Measurements from ENCODE around the gene ERFL. TPM values are rescaled to one million over a fixed set of nuclear protein-coding genes. Genes with fewer than 3 reads are reported as not detected.

ERFL gene
- total RNA-seq, 2 experiments from 2014 or later = 7.7 to 8.9 TPM

- Mint-ChIP-seq H3K27me3 (no peaks in the 10 kb centered on the region), H3K36me3 (ENCODE audit: low read depth) (peaks cover 6% of the 10 kb centered on the region), H3K4me1 (ENCODE audit: low read depth) (peaks cover 36% of the 10 kb centered on the region), H3K9me3 (no peaks in the 10 kb centered on the region), H3K27ac (no peak overlapping the region), H3K4me3 (peak overlapping the region; percentile 80)
- TF ChIP-seq, protein P1, sequence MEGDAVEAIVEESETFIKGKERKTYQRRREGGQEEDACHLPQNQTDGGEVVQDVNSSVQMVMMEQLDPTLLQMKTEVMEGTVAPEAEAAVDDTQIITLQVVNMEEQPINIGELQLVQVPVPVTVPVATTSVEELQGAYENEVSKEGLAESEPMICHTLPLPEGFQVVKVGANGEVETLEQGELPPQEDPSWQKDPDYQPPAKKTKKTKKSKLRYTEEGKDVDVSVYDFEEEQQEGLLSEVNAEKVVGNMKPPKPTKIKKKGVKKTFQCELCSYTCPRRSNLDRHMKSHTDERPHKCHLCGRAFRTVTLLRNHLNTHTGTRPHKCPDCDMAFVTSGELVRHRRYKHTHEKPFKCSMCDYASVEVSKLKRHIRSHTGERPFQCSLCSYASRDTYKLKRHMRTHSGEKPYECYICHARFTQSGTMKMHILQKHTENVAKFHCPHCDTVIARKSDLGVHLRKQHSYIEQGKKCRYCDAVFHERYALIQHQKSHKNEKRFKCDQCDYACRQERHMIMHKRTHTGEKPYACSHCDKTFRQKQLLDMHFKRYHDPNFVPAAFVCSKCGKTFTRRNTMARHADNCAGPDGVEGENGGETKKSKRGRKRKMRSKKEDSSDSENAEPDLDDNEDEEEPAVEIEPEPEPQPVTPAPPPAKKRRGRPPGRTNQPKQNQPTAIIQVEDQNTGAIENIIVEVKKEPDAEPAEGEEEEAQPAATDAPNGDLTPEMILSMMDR (IDR thresholded peaks at IDR 0.05) = no peak
- no peaks in the 10 kb centered on the region for H3K36me3 ChIP-seq (ENCODE audit: insufficient read depth, low read length)
- no peaks in the 10 kb centered on the region for H3K9me3 ChIP-seq (ENCODE audit: control insufficient read depth in 1 of 2, insufficient read depth in 1 of 2, low read length in 2 of 2)
- ATAC-seq (ENCODE audit: poor library complexity) (peak; percentile 27), DNase-seq (peak in 8 of 14 experiments; percentile 27 to 70 (median 54))
- peak overlapping the region; percentile 71 for H3K4me3 ChIP-seq (ENCODE audit: low read length)
- peaks cover 0 to 3% of the 10 kb centered on the region in 2 experiments for H3K27me3 ChIP-seq (ENCODE audit: control insufficient read depth in 1 of 2, insufficient read depth in 2 of 2, low read length in 2 of 2)
- CTCF ChIA-PET = interaction anchor here (2.5 kb wide), 1 partner anchor 54 kb away, joined by 9 read pairs; no protein-coding TSS in a partner anchor
- intact Hi-C loops (cut with DNase I, micrococcal nuclease) = loop anchor here (2.0 to 5.0 kb wide), 3 partner anchors 15 to 40 kb away; no protein-coding TSS in a partner anchor
- H3K4me1 ChIP-seq (ENCODE audit: insufficient read depth, low read length) = peaks cover 34% of the 10 kb centered on the region
- POLR2A ChIA-PET = interaction anchor here (0.5 to 4.7 kb wide), 11 partner anchors 13 to 1462 kb away, joined by 3 to 62 read pairs (median 6); partner anchors contain the start of genes ARHGEF1 and RPS19
- H3K27ac ChIP-seq (ENCODE audit: low read depth in 1 of 2, low read length in 2 of 2) = peak overlapping the region in 1 of 2 donors; percentile 42
Observed at GRCh38 chr19:41927497-41928192, 604 bp downstream of the ERFL start.

GRCh38 chr19:41926763-41927496, 1.3 kb downstream of the ERFL start:
- H3K9me3 ChIP-seq (ENCODE audit: control insufficient read depth in 1 of 2, insufficient read depth in 1 of 2, low read length in 2 of 2) = no peaks in the 10 kb centered on the region
- intact Hi-C loops (cut with DNase I, micrococcal nuclease) = loop anchor here in 1 of 2 experiments (5.0 kb wide), 1 partner anchor 40 kb away; no protein-coding TSS in a partner anchor
- no peak overlapping the region for H3K4me3 Mint-ChIP-seq
- H3K36me3 ChIP-seq (ENCODE audit: insufficient read depth, low read length) = no peaks in the 10 kb centered on the region
- peaks cover 6% of the 10 kb centered on the region for H3K27me3 Mint-ChIP-seq
- DNase-seq = no peak
- TF ChIP-seq, protein P1 (IDR thresholded peaks at IDR 0.05) = no peak
- ChIA-PET CTCF (no interaction called here), POLR2A (interaction anchor here (1.7 to 4.7 kb wide), 7 partner anchors 15 to 56 kb away, joined by 4 to 62 read pairs (median 8); partner anchors contain the start of gene ARHGEF1)
- H3K27me3 ChIP-seq (ENCODE audit: control insufficient read depth in 1 of 2, insufficient read depth in 2 of 2, low read length in 2 of 2) = peaks cover 0 to 3% of the 10 kb centered on the region in 2 experiments
- no peak for ATAC-seq (ENCODE audit: poor library complexity)
- no peak overlapping the region for H3K27ac Mint-ChIP-seq
- peaks cover 41% of the 10 kb centered on the region for H3K4me1 Mint-ChIP-seq (ENCODE audit: low read depth)
- no peaks in the 10 kb centered on the region for H3K9me3 Mint-ChIP-seq
- no peak overlapping the region for H3K4me3 ChIP-seq (ENCODE audit: low read length)
- no peak overlapping the region for H3K27ac ChIP-seq (ENCODE audit: low read depth in 1 of 2, low read length in 2 of 2)
- peaks cover 6% of the 10 kb centered on the region for H3K36me3 Mint-ChIP-seq (ENCODE audit: low read depth)
- peaks cover 41% of the 10 kb centered on the region for H3K4me1 ChIP-seq (ENCODE audit: insufficient read depth, low read length)

- Histone ChIP-seq H3K9me3 (ENCODE audit: control insufficient read depth in 1 of 2, insufficient read depth in 1 of 2, low read length in 2 of 2) (no peaks in the 10 kb centered on the region), H3K4me1 (ENCODE audit: insufficient read depth, low read length) (peaks cover 43% of the 10 kb centered on the region), H3K4me3 (ENCODE audit: low read length) (no peak overlapping the region), H3K27ac (ENCODE audit: low read depth in 1 of 2, low read length in 2 of 2) (no peak overlapping the region), H3K36me3 (ENCODE audit: insufficient read depth, low read length) (no peaks in the 10 kb centered on the region), H3K27me3 (ENCODE audit: control insufficient read depth in 1 of 2, insufficient read depth in 2 of 2, low read length in 2 of 2) (peaks cover 0 to 3% of the 10 kb centered on the region in 2 experiments)
- H3K27me3 Mint-ChIP-seq = peaks cover 9% of the 10 kb centered on the region
- H3K27ac Mint-ChIP-seq = no peak overlapping the region
- POLR2A ChIA-PET = no interaction called here
- no peak for ATAC-seq (ENCODE audit: poor library complexity)
- DNase-seq = no peak
- TF ChIP-seq, protein P1 (IDR thresholded peaks at IDR 0.05) = no peak
- H3K4me3 Mint-ChIP-seq = no peak overlapping the region
- intact Hi-C loops (cut with DNase I, micrococcal nuclease) = loop anchor here in 1 of 2 experiments (5.0 kb wide), 1 partner anchor 39 kb away; no protein-coding TSS in a partner anchor
- CTCF ChIA-PET = no interaction called here
- peaks cover 38% of the 10 kb centered on the region for H3K4me1 Mint-ChIP-seq (ENCODE audit: low read depth)
- H3K36me3 Mint-ChIP-seq (ENCODE audit: low read depth) = peaks cover 6% of the 10 kb centered on the region
- H3K9me3 Mint-ChIP-seq = no peaks in the 10 kb centered on the region
Observed at GRCh38 chr19:41926028-41926762, 2.1 kb downstream of the ERFL start.

Measured in CD4-positive, alpha-beta T cell (primary cell).